GM10266 (cell line): Measurements from ENCODE around the gene SNHG17.
"Not testable (repeated sequence)": the region's sequence is repeated elsewhere in the genome, so short reads cannot be mapped to it uniquely, and the experiment has no call there.

Source experiments
- DNase-seq: peaks from one replicate; pipeline ENCODE4 v3.0.0; 2012; ENCODE audit errors: extremely low spot score
- CTCF ChIP-seq: IDR thresholded peaks from 2 replicates; pipeline ENCODE4 v1.5.1; 2012; ENCODE audit warnings: mild to moderate bottlenecking, low read depth; ENCODE audit not compliant: control insufficient read depth, insufficient read depth; ENCODE audit errors: missing control alignments

SNHG17 gene

GRCh38 chr20:38418509-38419204 is 16.5 kb downstream of the SNHG17 start:
- TF ChIP-seq CTCF: no peak
- no peak for DNase-seq

GRCh38 chr20:38414769-38415450 is 20.2 kb downstream of the SNHG17 start:
- no peak for TF ChIP-seq CTCF
- no peak for DNase-seq

GRCh38 chr20:38412877-38413577 is 22.1 kb downstream of the SNHG17 start:
- no peak for TF ChIP-seq CTCF

GRCh38 chr20:38407822-38408221 is 27.3 kb downstream of the SNHG17 start:
- DNase-seq: not testable (repeated sequence)

More at GRCh38 chr20:38412877-38413577, 22.1 kb downstream of the SNHG17 start:
- DNase-seq: no peak

- no peak for DNase-seq
These were observed 27.8 kb downstream of the SNHG17 start for GRCh38 chr20:38407321-38407720.

GRCh38 chr20:38406476-38406875 is 28.7 kb downstream of the SNHG17 start:
- TF ChIP-seq CTCF: no peak
- no peak for DNase-seq

More at GRCh38 chr20:38407321-38407720, 27.8 kb downstream of the SNHG17 start:
- TF ChIP-seq CTCF: no peak

- DNase-seq: no peak
These were observed 30.0 kb downstream of the SNHG17 start for GRCh38 chr20:38405132-38405531.

More at GRCh38 chr20:38405132-38405531, 30.0 kb downstream of the SNHG17 start:
- no peak for TF ChIP-seq CTCF
